Spleen (tissue), 11 donors: ENCODE data around the gene CCDC102A. TPM values are rescaled to one million over a fixed set of nuclear protein-coding genes. Genes with fewer than 3 reads are reported as not detected.

Experiments
- DNase-seq: peaks from one replicate; pipeline ENCODE4 v3.0.0-alpha.2; 2020
- H3K27ac ChIP-seq, 8 donors: fragments of 200-600 bp; sonication (generic) in 7 of 8; 1 replicate in 4 of 8; 2 replicates in 4 of 8; pipeline versions ENCODE4 v1.5.0 to v1.8.0; 2016 to 2021; ENCODE audit warnings: inconsistent platforms in 4 of 8, mild to moderate bottlenecking in 4 of 8, moderate library complexity in 1 of 8
- H3K27me3 ChIP-seq, 7 donors: fragments of 200-600 bp; sonication (generic) in 6 of 7; replicated peaks in 1 of 7; 1 replicate in 4 of 7; 2 replicates in 3 of 7; pipeline versions ENCODE4 v1.5.0 to v1.8.0; 2016 to 2021; ENCODE audit warnings: inconsistent platforms in 3 of 7, mild to moderate bottlenecking in 1 of 7
- H3K36me3 ChIP-seq, 6 donors: fragments of 200-600 bp; sonication (generic) in 5 of 6; 1 replicate in 4 of 6; 2 replicates in 2 of 6; pipeline versions ENCODE4 v1.5.0 to v1.8.0; 2016 to 2021; ENCODE audit warnings: inconsistent platforms in 2 of 6
- H3K4me1 ChIP-seq, 6 donors: fragments of 200-600 bp; sonication (generic) in 5 of 6; 1 replicate in 3 of 6; 2 replicates in 3 of 6; pipeline versions ENCODE4 v1.5.0 to v1.8.0; 2016 to 2021; ENCODE audit warnings: inconsistent platforms in 3 of 6
- H3K4me3 ChIP-seq, 8 donors: fragments of 200-600 bp; sonication (generic) in 7 of 8; 1 replicate in 4 of 8; 2 replicates in 4 of 8; pipeline versions ENCODE4 v1.5.0 to v1.8.0; 2016 to 2021; ENCODE audit warnings: inconsistent platforms in 4 of 8, mild to moderate bottlenecking in 4 of 8, moderate library complexity in 2 of 8
- H3K9me3 ChIP-seq, 8 donors: fragments of 200-600 bp; sonication (generic) in 7 of 8; 1 replicate in 4 of 8; 2 replicates in 4 of 8; pipeline versions ENCODE4 v1.5.0 to v1.8.0; 2016 to 2021; ENCODE audit warnings: inconsistent platforms in 4 of 8
- CTCF ChIP-seq, 11 experiments: fragments of 200-600 bp in 7 of 11; fragments of 450-650 bp in 4 of 11; sonication (generic) in 4 of 11; IDR thresholded peaks in 8 of 11; conservative IDR thresholded peaks in 3 of 11; 1 replicate in 7 of 11; 2 replicates in 4 of 11; pipeline versions ENCODE4 v1.4.0 to v1.8.0; 2016 to 2021; ENCODE audit warnings: antibody characterized with exemption in 11 of 11, inconsistent platforms in 4 of 11, mild to moderate bottlenecking in 1 of 11
- POLR2A ChIP-seq, 3 donors: fragments of 450-650 bp; IDR thresholded peaks; one replicate each; pipeline ENCODE4 v1.5.1; 2017; ENCODE audit warnings: antibody characterized with exemption in 3 of 3, mild to moderate bottlenecking in 1 of 3
- POLR2AphosphoS5 ChIP-seq, 3 donors: sonication (generic); formaldehyde crosslinking; IDR thresholded peaks; one replicate each; pipeline ENCODE4 v1.5.1; 2017; ENCODE audit warnings: antibody characterized with exemption in 3 of 3
- WGBS, 5 donors: extraction: QIAGEN DNeasy Blood & Tissue Kit in 3 of 5; methylation state at CpG; one replicate each; pipeline versions ENCODE4 v1.1.5 to v1.1.7; 2013 to 2018; 5-methylcytosine and 5-hydroxymethylcytosine counted together
- intact Hi-C: fragments of 100-400 bp; cut with DNase I; formaldehyde crosslinking; loops from one replicate; pipeline ENCODE4 v1.15.0; 2023; ENCODE audit warnings: low total_unique reads
- polyA plus RNA-seq, 3 donors: library from polyadenylated mRNA; stranded (reverse); fragments of 200-250 nt; gene quantifications; one replicate each; pipeline ENCODE4 v1.2.1, GENCODE V29; 2013
- total RNA-seq, 7 donors: library from RNA; depleted of rRNA in 3 of 7; stranded (reverse); fragments of >200 nt in 3 of 7; fragmentation: NEBNext Ultra II Directional in 4 of 7; extraction: Animal tissue kit (Norgen Biotek cat#: 25700) in 4 of 7; gene quantifications; one replicate each; pipeline versions ENCODE4 v1.1.0 to v1.2.1, GENCODE V29; 2016 to 2021
- donor health status: healthy with polysubstance abuse.
- donor health status: DM: no; HTN: no; CAD: no; lungs with moderate emphysema.
- donor health status: DM: no; HTN: no; CAD: no.
- donor health status: Bipolar disorder and iron deficiency.
- donor health status: healthy.
- donor health status: DM: no; HTN: no; CAD: no.
- donor health status: DM: yes; HTN: yes; CAD: no.

The CCDC102A gene
- total and polyA plus RNA-seq, 10 donors: 4.6 to 14.8 (median 7.8) TPM

GRCh38 chr16:57474671-57475661 lies 61.4 kb downstream of the CCDC102A start:
- peaks cover 0 to 53% (median 30%) of the 10 kb centered on the region in 6 donors for H3K36me3 ChIP-seq
- H3K4me3 ChIP-seq: no peak overlapping the region
- H3K27me3 ChIP-seq: peaks cover 0 to 11% (median 0%) of the 10 kb centered on the region in 7 donors
- intact Hi-C loops: no loop called here
- H3K27ac ChIP-seq: peak overlapping the region in 2 of 8 donors; percentile 28 to 53
- TF ChIP-seq POLR2AphosphoS5 (IDR thresholded peaks at IDR 0.05): peak in 1 of 3 donors; percentile 41
- no peak for TF ChIP-seq POLR2A (IDR thresholded peaks at IDR 0.05)
- peak; percentile 65 for DNase-seq
- H3K9me3 ChIP-seq: no peaks in the 10 kb centered on the region
- 69 to 80% (median 72%) methylated on average over 29 to 30 of the region's 30 CpGs for WGBS, 5 donors
- peaks cover 16 to 97% (median 74%) of the 10 kb centered on the region in 6 donors for H3K4me1 ChIP-seq

- intact Hi-C loops: no loop called here
- Histone ChIP-seq H3K9me3 (no peaks in the 10 kb centered on the region), H3K4me3 (no peak overlapping the region), H3K36me3 (peaks cover 0 to 63% (median 41%) of the 10 kb centered on the region in 6 donors), H3K27me3 (peaks cover 0 to under 1% (median 0%) of the 10 kb centered on the region in 7 donors), H3K27ac (peak overlapping the region in 1 of 8 donors; percentile 72), H3K4me1 (peaks cover 11 to 95% (median 66%) of the 10 kb centered on the region in 6 donors)
- peak; percentile 64 for DNase-seq
- no peak for TF ChIP-seq POLR2A (IDR thresholded peaks at IDR 0.05)
- TF ChIP-seq POLR2AphosphoS5 (IDR thresholded peaks at IDR 0.05): no peak
- no peak for TF ChIP-seq CTCF (IDR thresholded peaks at IDR 0.05 in 8 of 11, conservative IDR thresholded peaks at IDR 0.05 in 3 of 11)
- WGBS, 5 donors: 84 to 92% (median 90%) methylated on average over 8 of the region's 8 CpGs
These were observed 62.5 kb downstream of the CCDC102A start for GRCh38 chr16:57473906-57474305.

- Histone ChIP-seq H3K4me3 (no peak overlapping the region), H3K36me3 (peaks cover 0 to 69% (median 46%) of the 10 kb centered on the region in 6 donors), H3K4me1 (peaks cover 11 to 89% (median 60%) of the 10 kb centered on the region in 6 donors), H3K27ac (peak overlapping the region in 6 of 8 donors; percentile 20 to 78 (median 58)), H3K9me3 (no peaks in the 10 kb centered on the region), H3K27me3 (no peaks in the 10 kb centered on the region)
- intact Hi-C loops: no loop called here
- peak; percentile 68 for DNase-seq
- 88 to 94% (median 92%) methylated on average over 12 to 14 of the region's 14 CpGs for WGBS, 5 donors
- TF ChIP-seq POLR2A (IDR thresholded peaks at IDR 0.05) (no peak), POLR2AphosphoS5 (IDR thresholded peaks at IDR 0.05) (peak in 2 of 3 donors; percentile 27 to 64)
These were observed 63.1 kb downstream of the CCDC102A start for GRCh38 chr16:57473176-57473840.

GRCh38 chr16:57472665-57473060 lies 63.7 kb downstream of the CCDC102A start:
- intact Hi-C loops: no loop called here
- TF ChIP-seq POLR2AphosphoS5 (IDR thresholded peaks at IDR 0.05): peak in 1 of 3 donors; percentile 32
- no peak for TF ChIP-seq POLR2A (IDR thresholded peaks at IDR 0.05)
- no peaks in the 10 kb centered on the region for H3K9me3 ChIP-seq
- WGBS, 5 donors: 27 to 48% (median 45%) methylated on average over 4 of the region's 4 CpGs
- H3K27me3 ChIP-seq: no peaks in the 10 kb centered on the region
- H3K4me3 ChIP-seq: no peak overlapping the region
- H3K4me1 ChIP-seq: peaks cover 11 to 82% (median 54%) of the 10 kb centered on the region in 6 donors
- DNase-seq: peak; percentile 62
- peaks cover 0 to 76% (median 52%) of the 10 kb centered on the region in 6 donors for H3K36me3 ChIP-seq
- H3K27ac ChIP-seq: peak overlapping the region in 6 of 8 donors; percentile 20 to 78 (median 64)

- Histone ChIP-seq H3K27ac (peak overlapping the region in 6 of 8 donors; percentile 20 to 78 (median 64)), H3K9me3 (no peaks in the 10 kb centered on the region), H3K4me1 (peaks cover 11 to 76% (median 51%) of the 10 kb centered on the region in 6 donors), H3K27me3 (no peaks in the 10 kb centered on the region), H3K4me3 (no peak overlapping the region), H3K36me3 (peaks cover 0 to 82% (median 57%) of the 10 kb centered on the region in 6 donors)
- intact Hi-C loops: no loop called here
- 62 to 77% (median 67%) methylated on average over 10 of the region's 10 CpGs for WGBS, 5 donors
- TF ChIP-seq POLR2A (IDR thresholded peaks at IDR 0.05) (no peak), POLR2AphosphoS5 (IDR thresholded peaks at IDR 0.05) (peak; percentile 7 to 51 (median 40))
- peak; percentile 72 for DNase-seq
These were observed 64.3 kb downstream of the CCDC102A start for GRCh38 chr16:57471852-57472664.
